ENCODE measurements around the gene LIFR.
"Not testable (repeated sequence)": the region's sequence is repeated elsewhere in the genome, so short reads cannot be mapped to it uniquely, and the experiment has no call there.

Gene LIFR

DNA sequence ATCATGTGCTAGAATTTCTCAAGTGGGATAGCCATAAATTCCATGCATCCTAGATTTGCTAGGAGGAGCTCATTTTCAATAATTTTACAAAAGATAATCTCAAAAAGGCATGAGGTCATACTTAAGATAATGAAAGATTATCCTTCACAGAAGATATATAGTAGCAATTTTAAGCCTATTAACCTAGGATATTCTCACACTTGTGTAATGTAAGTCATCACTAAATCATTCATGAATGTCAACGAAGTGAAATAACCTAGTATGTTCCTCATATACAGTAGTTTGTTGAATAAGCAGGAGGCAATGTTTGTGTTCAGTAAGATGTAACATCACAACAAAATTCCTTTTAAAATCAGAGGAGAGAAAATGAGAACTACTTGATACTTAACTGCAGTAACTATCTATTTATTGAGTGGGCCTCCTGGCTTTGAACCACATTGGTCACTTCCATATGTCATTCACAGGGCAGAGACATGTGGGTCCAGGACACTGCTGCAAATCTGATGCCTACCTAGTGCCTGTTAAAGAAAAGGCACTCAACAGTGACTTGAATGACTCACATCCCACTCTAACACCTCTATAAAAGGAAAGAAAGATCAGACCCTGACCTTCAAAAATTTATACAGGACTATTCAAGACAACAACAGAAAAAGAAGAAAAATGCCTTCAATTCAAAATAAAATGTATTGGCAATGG is 8.2 kb downstream of the LIFR start:
- no peak for FAIRE-seq

DNA sequence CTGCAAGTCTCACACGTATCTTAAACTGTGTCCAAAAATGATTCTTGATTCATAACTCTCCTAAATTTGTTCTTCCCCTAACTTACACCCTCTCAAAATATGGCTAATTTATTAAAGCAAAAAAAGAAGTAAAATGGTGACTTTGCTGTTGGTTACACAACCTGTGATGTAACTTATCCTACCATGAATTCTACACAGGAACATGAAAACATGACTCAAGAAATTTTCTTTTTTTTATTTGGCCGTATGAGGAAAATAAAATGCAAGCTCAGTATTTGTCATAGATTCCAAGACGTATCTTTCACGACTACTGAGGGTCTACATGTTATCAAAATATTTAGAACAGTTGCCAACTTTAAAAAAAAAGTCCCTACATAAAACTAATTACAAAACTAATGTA is 9.2 kb downstream of the LIFR start:
- FAIRE-seq: no peak

DNA sequence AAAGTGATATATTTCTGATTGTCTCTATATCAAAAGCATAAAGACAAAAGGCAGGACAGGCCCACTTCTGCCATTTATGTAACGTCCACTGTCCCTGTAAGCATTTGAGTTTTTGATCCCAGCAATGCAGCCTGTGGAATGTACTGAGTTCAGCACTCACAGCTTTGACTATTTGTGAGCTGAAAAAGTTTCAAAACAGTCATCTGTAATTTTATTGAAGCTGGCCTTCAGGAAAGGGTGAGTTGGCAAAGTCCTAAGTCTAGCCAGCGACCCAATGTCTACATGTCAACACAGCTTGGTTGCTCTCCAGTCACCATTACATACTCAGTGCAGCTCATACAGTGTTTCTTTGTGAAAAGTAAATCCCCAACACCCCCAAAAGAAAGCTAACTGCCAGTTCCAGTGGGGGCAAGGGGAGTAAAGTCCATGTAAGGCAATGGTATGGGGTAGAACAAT is 9.7 kb downstream of the LIFR start:
- FAIRE-seq: no peak

DNA sequence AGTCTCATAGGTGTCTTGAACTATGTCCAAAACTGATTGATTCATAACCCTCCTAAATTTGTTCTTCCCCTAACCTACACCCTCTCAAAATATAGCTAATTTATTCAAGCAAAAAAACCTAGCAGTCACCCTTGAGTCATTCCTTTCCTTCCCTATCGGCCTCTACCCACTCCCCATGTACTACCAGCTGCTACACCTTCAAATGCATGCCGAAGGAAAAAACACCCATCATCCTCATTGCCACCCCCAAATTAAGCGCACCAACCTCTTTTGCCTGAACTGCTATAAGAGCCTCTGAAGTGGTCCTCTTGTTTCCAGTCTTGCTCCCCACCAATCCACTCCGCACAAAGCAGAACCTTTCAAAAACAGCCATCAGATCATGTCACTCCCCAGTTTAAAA is 12.6 kb downstream of the LIFR start:
- FAIRE-seq: no peak

DNA sequence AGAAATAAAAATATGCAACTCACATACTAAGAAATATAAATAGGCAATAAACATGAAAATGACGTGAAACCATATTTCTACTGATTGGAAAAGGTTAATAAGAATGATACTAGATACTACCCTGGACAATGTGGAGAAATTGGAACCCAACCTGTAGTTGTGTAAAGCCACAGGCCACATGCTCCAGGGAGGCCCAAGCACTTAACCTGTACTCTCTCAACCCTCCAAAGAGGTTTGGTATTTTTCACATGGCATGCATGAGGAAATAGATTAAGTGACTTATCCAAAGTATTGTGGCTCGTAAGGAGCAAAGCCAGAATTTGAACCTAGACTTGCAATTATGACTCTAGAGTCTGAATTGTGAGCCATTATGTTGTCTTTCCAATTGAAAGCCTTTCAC is 13.4 kb downstream of the LIFR start:
- FAIRE-seq: no peak

DNA sequence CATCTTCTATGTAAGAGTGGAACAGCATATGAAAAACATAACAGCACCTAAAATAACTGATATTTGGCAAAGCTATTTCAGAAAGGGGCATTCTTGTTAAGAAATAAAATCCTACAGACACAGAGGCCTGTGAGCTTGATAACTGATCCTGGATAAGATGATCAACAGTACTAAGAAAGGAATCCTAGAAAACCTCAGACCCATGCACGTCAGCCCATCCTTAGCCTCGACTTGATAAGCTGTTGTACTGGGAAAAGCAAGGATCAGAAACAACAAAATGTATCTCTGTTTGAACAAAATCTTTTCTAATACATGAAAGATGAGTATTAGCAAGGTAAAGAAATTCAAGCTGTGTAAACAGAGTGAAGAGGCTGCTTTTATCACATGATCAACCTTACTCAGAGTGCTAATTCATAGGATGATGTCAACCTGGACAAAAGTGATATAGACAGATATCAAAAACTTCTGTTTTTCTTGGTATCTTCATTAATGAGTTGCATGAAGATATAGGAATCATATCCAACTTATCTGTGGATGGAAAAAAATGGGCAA is 15.2 kb downstream of the LIFR start:
- FAIRE-seq: no peak

DNA sequence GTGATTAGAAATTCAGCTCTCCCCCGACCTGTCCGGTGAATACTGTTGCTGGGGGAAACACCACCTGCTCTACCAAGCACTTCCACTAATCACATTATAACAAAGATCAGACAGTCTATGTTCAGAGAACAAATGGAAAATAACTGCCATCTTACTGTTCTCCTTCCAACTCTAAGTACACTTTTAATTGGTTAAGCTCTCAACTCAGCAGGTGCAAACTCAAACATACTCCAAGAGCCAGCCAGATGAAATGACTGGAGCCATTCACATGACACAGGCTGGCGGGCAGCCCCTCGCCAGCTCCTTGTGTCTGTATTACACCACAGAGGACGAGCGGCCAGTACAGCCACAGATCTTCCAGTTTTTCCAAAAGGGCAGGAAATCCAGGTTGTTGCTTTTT is 16.1 kb downstream of the LIFR start:
- FAIRE-seq: no peak

DNA sequence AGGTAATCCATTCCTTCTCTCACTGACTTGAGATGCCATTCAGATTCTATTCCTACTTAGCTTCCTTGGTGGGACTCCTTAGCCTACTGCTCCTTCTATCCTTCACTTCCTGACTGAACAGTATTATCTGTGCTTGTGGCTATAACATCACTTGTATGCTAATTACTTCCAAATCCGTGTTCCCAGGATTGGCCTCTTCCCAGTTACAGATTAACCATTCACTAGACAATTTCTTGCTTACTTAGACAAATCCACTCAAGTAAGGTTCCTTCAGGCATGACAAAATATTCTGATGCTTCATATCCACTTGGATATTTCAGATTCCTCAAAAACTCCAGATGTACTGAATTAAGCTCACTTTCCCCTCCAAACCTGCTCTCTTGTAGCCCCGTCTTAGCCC is 18.3 kb downstream of the LIFR start:
- FAIRE-seq: no peak

DNA sequence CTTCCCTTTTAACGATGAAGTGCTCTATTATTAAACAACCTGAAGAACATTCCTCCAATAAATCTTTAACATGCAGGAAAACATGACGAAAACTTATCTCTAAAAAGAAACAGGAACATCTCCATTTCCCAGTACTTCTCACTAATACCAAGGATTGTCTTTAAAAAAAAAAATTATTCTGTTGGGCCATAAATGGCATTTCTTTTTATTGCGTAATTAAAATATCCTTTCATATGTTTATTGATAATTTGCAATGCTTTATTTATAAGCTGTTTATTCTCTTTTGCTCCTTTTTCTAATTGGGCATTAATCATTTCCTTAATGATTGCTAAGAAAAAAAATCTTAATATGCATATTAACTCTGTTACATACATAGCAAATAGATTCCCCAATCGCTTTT is 18.9 kb downstream of the LIFR start:
- FAIRE-seq: no peak

DNA sequence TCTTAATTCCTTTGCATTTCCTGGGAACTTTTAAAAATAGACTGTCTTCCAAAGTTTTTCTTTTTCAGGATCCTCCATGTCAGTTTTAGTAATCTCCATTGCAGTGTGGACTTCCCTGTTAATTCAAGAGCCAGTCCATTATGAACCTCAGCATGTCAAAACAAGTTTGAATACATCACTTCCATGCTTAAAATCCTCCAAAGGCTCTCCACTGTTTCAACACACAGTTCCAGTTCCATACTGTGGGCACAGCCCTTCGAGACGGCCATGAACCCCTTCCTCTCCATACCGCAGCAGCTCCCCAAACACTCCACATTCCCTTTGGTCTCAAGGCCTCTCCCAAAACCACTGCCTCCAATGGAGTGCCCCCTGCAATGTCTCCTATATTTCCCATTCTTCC is 19.5 kb downstream of the LIFR start:
- FAIRE-seq: no peak

DNA sequence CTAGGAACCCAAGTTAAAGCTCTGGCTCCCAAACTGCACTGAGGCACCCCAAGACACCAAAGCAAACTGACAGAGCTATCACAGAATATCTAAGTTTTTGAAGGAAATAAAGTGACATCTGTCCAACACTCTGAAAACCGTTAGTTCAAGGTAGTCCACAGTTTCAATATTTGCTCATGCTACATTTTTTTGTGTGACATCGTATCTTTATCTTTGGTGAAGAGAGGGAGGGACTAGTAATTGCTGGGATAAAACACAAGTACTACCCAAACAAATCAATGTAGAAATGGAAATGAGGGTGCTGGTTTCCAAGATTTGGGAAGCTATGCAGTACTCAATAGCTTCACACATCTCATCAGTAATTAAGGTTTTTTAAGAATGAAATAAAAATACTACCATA is 20.6 kb downstream of the LIFR start:
- FAIRE-seq: no peak

DNA sequence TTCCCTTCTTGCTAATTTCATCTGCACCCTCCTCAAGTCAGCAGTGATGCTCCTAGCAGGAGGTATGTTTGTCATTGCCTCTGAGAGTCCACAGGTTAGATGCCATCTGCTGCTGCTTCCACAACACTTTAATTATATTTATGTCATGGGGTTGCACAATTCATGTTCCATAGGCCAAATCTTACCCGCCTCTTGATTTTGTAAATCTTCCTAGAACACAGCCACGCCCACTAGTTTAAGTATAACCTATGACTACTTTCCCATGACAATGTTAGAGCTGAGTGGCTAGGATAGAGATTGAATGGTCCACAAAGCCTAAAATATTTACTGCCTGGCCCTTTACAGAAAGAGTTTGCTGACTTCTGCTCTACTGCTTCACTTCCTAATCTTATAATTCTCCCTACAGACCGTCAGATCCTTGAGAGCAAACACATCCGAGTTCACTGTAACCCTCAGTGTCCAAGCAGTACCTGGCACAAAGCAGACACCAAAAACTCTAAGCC is 21.1 kb downstream of the LIFR start:
- FAIRE-seq: no peak

DNA sequence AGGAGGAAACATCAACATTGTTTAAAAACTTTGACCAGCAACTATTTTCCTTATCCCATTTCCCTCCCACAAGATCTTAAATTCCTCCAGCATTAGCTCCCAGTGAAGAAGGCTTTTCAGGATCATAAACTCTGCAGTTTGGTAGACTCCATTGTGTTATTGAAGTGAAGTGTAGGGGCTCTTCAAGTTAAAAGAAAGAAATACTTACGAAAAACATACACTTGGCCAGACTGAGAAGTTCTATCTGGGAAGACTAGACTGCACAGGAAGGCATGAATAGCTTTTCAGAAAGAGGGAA is 22.3 kb downstream of the LIFR start:
- no peak for FAIRE-seq

DNA sequence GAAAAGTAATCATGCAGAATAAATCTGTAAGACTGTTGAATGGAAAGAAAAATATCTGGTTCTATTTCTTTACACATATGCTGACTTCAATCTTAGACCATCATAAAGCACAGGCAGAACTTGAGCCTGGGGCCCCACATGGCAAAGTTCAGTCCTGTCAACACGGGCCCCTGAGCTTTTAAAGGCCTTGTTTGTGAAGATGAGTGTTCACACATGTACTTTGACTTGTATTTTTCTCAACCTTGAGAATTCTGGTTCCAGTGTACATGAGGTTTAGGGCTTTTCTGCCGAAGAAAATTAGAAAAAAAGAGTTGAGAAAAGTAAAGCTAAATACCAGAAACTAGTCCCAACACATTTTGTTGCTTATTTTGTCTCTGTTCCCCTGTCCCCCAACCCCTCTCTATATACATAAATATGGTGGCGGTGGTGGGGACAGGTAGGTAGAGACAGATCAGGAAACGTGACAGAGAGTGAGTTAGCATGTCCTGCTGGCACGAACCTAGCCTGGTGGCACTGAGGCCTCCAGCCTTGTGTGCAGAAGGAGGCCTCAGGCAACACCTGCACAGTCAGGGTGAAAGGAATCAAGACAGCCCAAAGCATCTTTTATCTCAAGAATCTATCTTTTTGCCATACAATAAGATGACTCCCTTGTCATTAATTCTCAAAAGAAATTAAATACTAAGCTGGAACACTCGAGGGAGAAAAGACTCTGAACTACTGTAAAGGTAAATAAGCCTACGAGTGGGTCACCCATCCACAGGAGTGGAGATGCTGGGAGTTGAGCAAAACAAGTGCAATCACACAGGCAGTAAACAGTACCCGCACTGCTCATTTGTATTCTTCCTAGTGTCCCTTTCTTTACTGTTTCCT is 22.9 kb downstream of the LIFR start:
- no peak for FAIRE-seq

DNA sequence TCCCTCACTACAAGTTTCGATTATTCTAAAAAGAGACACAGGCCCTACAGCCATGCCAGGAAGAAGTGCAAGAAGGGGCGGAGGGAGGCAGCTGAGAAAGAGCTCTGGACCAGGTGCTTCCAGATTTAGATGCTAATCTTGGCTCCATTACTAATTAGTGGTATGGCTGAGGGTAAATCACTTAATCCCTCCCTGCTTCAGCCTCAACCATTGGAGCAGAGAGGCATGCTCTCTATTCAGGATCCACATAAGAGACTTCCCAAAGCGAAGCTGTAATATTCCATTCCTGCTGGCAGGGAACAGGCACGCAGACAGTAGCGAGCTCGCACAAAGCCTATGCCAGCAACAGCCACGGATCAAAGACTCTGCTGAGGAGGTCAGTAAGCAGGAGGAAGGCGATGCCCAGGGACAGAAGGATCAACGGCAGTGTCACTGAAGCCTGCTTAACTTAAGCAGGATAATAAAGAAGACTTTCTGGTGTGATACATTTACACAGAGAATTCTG is 24.2 kb downstream of the LIFR start:
- FAIRE-seq: no peak

DNA sequence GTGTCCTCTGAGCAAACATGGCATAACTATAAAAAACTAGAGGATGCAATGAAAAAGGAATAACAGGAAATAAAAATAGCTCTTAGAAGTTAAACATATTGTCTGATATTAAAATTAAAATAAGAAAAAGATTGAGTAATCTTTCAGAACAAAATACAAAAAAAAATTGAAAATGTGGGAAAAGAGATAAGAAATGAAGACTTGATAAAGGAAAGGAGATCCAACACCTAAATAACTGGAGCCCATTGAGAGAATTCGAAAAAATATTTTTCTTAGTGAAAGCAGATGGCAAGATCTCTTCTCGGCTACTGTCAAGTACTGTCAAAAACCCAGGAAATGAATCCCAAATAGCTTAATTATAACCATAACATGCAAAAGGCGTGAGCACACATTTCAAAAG is 24.9 kb downstream of the LIFR start:
- FAIRE-seq: no peak

DNA sequence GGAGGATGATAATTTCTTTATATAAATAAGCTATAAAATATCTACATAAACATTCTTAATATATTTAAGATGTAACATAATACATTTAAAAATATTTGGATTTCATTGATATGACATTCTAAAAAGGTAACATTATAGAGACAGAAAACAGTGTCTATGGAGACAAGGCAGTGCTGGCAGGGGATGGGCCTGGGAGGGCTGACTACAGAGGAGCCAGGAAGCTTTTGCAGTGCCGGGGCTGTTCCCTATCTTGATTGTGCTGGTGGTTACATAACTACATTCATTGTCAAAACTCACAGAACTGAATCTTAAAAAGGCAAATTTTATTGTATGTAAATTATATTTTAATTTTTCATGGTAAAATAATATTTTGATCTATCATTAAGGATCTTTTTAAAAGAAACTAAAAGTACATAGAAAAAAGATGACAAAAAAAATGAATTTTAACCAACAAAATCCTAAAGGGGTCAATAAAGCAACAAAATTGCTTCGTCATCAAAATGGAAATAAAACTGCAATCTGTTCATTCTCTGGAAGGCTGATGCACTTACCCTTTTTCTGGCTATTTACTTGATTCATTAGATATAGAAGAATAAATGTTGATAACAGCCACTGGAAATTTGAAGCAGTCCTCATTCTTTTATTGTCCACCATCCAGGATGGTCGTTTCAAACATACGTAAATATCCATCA is 26.3 kb downstream of the LIFR start:
- FAIRE-seq: no peak

DNA sequence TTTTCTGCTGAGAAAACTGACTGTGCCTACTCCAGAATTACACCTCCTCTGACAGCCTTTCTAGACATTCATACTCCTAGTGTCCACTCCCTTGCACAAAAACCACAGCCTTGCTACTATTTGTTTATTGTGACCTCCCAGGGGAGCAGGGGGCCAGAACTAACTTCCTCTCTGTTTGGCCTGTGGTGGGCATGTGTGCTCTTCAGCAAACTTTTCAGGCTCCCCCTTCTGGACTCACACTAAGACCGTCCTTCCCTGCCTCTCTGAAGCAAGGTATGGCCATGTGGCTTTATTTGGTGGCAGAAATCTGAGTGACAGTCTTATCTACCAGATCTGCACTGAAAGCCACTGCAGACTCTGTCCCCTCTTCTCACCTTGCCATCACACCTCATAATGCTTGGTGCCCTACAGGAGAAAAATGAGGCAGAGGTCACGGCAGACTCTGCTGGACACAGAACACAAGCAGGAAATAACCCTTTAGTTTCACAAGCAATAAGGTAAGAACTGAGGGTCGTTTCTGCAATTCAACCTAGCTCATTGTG is 28.2 kb downstream of the LIFR start:
- FAIRE-seq: no peak

DNA sequence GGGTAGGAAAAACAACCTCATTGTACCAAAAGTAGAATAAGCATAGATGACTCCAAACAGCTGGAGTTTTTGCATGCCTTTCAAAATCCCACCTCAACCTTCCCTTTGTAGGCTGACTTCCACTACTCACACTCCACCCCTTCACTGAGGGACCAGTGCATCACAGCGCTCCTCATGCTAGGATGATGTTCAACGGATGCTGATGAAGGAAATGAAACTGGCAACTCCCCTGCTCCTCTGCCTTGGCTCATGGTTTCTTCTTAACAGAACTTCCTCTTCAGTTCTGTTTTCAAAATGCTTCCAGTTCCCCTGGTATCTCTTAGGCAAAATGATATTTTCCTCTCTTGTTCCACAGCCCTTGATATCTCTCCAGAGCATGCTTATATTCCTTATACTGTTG is 29.0 kb downstream of the LIFR start:
- no peak for FAIRE-seq

DNA sequence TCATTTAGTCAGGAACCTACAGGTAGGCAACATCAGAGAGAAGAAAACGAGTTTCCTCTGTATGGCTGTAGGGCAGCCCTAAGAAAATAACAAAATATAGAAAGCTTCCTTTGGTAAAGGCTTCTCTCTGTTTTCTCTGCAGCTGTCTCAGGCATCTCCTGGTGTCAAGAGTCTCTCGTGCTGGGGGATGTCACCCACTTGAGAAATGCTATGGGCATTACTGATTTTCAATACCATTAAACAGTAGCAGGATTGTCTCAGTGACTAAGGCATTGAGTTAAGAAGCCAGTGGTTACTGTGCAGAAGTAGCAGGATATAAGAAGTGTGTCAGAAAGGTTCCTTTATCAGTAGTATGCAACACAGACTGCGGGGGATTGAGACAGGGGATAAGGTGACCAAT is 32.4 kb downstream of the LIFR start:
- FAIRE-seq: no peak

DNA sequence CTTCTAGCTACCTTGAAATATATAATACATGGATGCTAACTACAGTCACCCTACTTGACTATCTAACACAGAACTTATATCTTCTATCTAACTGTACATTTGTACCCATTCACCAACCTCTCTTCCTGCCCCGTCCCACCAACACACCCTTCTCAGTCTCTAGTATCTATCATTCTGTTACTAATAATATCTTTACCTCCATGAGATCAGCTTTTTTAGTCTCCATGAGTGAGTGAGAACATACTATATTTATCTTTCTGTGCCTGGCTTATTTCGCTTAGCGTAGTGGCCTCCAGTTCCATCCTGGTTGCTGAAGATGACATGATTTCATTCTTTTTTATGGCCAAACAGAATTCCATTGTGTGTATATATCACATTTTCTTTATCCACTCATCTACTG is 37.0 kb downstream of the LIFR start:
- FAIRE-seq: no peak

DNA sequence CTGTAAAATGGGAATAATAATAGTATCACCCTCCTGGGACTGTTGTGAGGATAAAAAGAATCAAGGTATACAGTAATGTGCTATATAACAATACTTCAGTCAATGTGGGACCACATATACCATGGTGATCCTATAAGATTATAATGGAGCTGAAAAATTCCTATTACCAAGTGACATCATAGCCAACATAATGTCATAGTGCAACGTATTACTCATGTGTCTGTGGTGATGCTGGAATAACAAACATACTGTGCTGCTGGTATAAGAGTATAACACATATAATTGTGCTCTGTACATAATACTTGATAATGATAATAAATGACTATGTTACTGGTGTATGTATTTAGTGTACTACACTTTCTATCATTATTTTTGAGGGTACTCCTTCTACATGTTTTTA is 38.1 kb downstream of the LIFR start:
- FAIRE-seq: no peak

DNA sequence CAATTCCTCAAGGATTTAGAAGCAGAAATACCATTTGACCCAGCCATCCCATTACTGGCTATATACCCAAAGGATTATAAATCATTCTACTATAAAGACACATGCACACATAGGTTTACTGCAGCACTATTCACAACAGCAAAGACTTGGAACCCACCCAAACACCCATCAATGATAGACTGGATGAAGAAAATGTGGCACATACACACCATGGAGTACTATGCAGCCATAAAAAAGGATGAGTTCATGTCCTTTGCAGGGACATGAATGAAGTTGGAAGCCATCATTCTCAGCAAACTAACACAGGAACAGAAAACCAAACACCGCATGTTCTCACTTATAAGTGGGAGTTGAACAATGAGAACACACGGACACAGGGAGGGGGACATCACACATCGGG is 39.8 kb downstream of the LIFR start:
- FAIRE-seq: not testable (repeated sequence)
